OCI-LY7 (cell line): Measurements from ENCODE around the gene ELOF1. TPM values are rescaled to one million over a fixed set of nuclear protein-coding genes. Genes with fewer than 3 reads are reported as not detected.

Source experiments
- BruUV-seq: library from RNA; stranded (reverse); fragments of 400-500 nt; replicated peaks from 2 replicates; lab custom pipeline; 2021; lab: Mats Ljungman, UMichigan
- CTCF ChIA-PET: fragments of 300-600 bp; sonication (Branson Sonifier 250); formaldehyde crosslinking; loops from one replicate; lab custom pipeline; 2022; ENCODE audit warnings: antibody characterized with exemption; ENCODE audit not compliant: unreplicated experiment; lab: Charles Lee
- POLR2A ChIA-PET: fragments of 300-600 bp; sonication (Branson Sonifier 250); formaldehyde crosslinking; loops from one replicate; lab custom pipeline; 2022; ENCODE audit warnings: antibody characterized with exemption; lab: Charles Lee
- DNase-seq: peaks from one replicate; pipeline ENCODE4 v3.0.0-alpha.2; 2015; ENCODE audit warnings: low spot score
- H2AFZ ChIP-seq: fragments of 200-600 bp; sonication (generic), shearing (Covaris generic); 2 replicates; pipeline ENCODE4 v1.6.1; 2014; ENCODE audit warnings: mild to moderate bottlenecking, antibody characterized with exemption, low read length, moderate library complexity
- H3K27ac ChIP-seq: fragments of 200-600 bp; sonication (generic); 2 replicates; pipeline ENCODE4 v1.5.1; 2014; ENCODE audit warnings: mixed run types, low read depth, mild to moderate bottlenecking, moderate library complexity, low read length, inconsistent platforms; ENCODE audit not compliant: poor library complexity, severe bottlenecking
- H3K36me3 ChIP-seq: fragments of 200-600 bp; sonication (generic); 2 replicates; pipeline ENCODE4 v1.6.1; 2014; ENCODE audit warnings: mild to moderate bottlenecking, antibody characterized with exemption, low read length, moderate library complexity, mixed read lengths; ENCODE audit not compliant: insufficient read depth
- H3K4me1 ChIP-seq: fragments of 200-600 bp; sonication (generic); 2 replicates; pipeline ENCODE4 v1.5.1; 2014; ENCODE audit warnings: mild to moderate bottlenecking, low read length; ENCODE audit not compliant: insufficient read depth, poor library complexity, severe bottlenecking
- H3K4me2 ChIP-seq: fragments of 200-600 bp; sonication (generic); 2 replicates; pipeline ENCODE4 v1.6.1; 2014; ENCODE audit warnings: mild to moderate bottlenecking, low read length
- H3K4me3 ChIP-seq: fragments of 200-600 bp; sonication (generic); 2 replicates; pipeline ENCODE4 v1.5.1; 2014; ENCODE audit warnings: mild to moderate bottlenecking, low read depth, low read length; ENCODE audit not compliant: poor library complexity, severe bottlenecking
- H3K79me2 ChIP-seq: fragments of 200-600 bp; sonication (generic); 2 replicates; pipeline ENCODE4 v1.6.1; 2016; ENCODE audit warnings: low read depth, mild to moderate bottlenecking, low read length, moderate library complexity, mixed read lengths; ENCODE audit not compliant: insufficient read depth
- H3K9me2 ChIP-seq: fragments of 200-600 bp; sonication (generic); 2 replicates; pipeline ENCODE4 v1.6.1; 2016; ENCODE audit warnings: mild to moderate bottlenecking, low read length, mixed read lengths; ENCODE audit not compliant: insufficient read depth
- H3K9me3 ChIP-seq: fragments of 200-600 bp; sonication (generic); 2 replicates; pipeline ENCODE4 v1.6.1; 2014; ENCODE audit warnings: mild to moderate bottlenecking, mixed run types, low read length, mixed read lengths
- H4K20me1 ChIP-seq: fragments of 200-600 bp; sonication (generic); 2 replicates; pipeline ENCODE4 v1.6.1; 2014; ENCODE audit warnings: mild to moderate bottlenecking, antibody characterized with exemption, low read length, moderate library complexity, mixed read lengths; ENCODE audit not compliant: insufficient read depth
- CTCF ChIP-seq: fragments of 200-600 bp; sonication (generic); conservative IDR thresholded peaks from 2 replicates; pipeline ENCODE4 v1.5.1; 2014; ENCODE audit warnings: mild to moderate bottlenecking, antibody characterized with exemption, low read length, moderate library complexity, mixed read lengths
- EZH2phosphoT487 ChIP-seq: fragments of 200-600 bp; sonication (generic); IDR thresholded peaks from 2 replicates; pipeline ENCODE4 v1.6.1; 2018; ENCODE audit warnings: low read depth, borderline replicate concordance, mild to moderate bottlenecking, mixed run types, antibody characterized with exemption, low read length, moderate library complexity, mixed read lengths
- intact Hi-C: fragments of 100-400 bp; cut with micrococcal nuclease; formaldehyde crosslinking; loops from one replicate; pipeline ENCODE4 v1.10.0; 2022; ENCODE audit not compliant: unreplicated experiment
- total RNA-seq, 2 experiments: library from RNA; depleted of rRNA in 1 of 2; stranded (reverse); fragments of >200 nt in 1 of 2; shearing (Covaris generic) in 1 of 2; gene quantifications; 2 replicates each; pipeline ENCODE4 v1.2.3, GENCODE V29; 2014 to 2022

The ELOF1 gene
- total RNA-seq, 2 experiments from 2014 or later = 60.5 to 73.2 TPM

GRCh38 chr19:11534948-11535347, 24.1 kb downstream of the ELOF1 start:
- intact Hi-C loops = no loop called here

GRCh38 chr19:11534538-11534937, 24.5 kb downstream of the ELOF1 start:
- H4K20me1 ChIP-seq = no peaks in the 10 kb centered on the region
- H3K9me3 ChIP-seq = no peaks in the 10 kb centered on the region
- no peak overlapping the region for H2AFZ ChIP-seq
- no peak overlapping the region for H3K4me2 ChIP-seq
- no peaks in the 10 kb centered on the region for H3K9me2 ChIP-seq
- CTCF ChIA-PET = no interaction called here
- no peak for TF ChIP-seq CTCF
- no peak for TF ChIP-seq EZH2phosphoT487
- no peaks in the 10 kb centered on the region for H3K79me2 ChIP-seq
- H3K4me1 ChIP-seq = peaks cover 12% of the 10 kb centered on the region
- H3K27ac ChIP-seq = no peak overlapping the region
- intact Hi-C loops = no loop called here
- DNase-seq = no peak
- no peak overlapping the region for H3K4me3 ChIP-seq
- no peaks in the 10 kb centered on the region for H3K36me3 ChIP-seq
- POLR2A ChIA-PET = interaction anchor here (0.6 to 0.7 kb wide), 2 partner anchors 26 to 372 kb away, joined by 3 read pairs; no protein-coding TSS in a partner anchor
- BruUV-seq = no TSS peak

More at GRCh38 chr19:11534948-11535347, 24.1 kb downstream of the ELOF1 start:
- no peaks in the 10 kb centered on the region for H4K20me1 ChIP-seq
- no peaks in the 10 kb centered on the region for H3K36me3 ChIP-seq
- no peaks in the 10 kb centered on the region for H3K9me3 ChIP-seq
- no peak overlapping the region for H3K27ac ChIP-seq
- H3K4me1 ChIP-seq = peaks cover 12% of the 10 kb centered on the region
- TF ChIP-seq CTCF (no peak), EZH2phosphoT487 (no peak)
- H3K4me3 ChIP-seq = no peak overlapping the region
- DNase-seq = no peak
- no peaks in the 10 kb centered on the region for H3K9me2 ChIP-seq
- no peak overlapping the region for H3K4me2 ChIP-seq
- ChIA-PET POLR2A (no interaction called here), CTCF (no interaction called here)
- H2AFZ ChIP-seq = no peak overlapping the region
- no peaks in the 10 kb centered on the region for H3K79me2 ChIP-seq
- BruUV-seq = no TSS peak

- no peaks in the 10 kb centered on the region for H3K9me3 ChIP-seq
- no TSS peak for BruUV-seq
- H3K4me3 ChIP-seq = no peak overlapping the region
- ChIA-PET POLR2A (no interaction called here), CTCF (no interaction called here)
- peaks cover 12% of the 10 kb centered on the region for H3K4me1 ChIP-seq
- 0 out of 2 replicates have a peak, but pooled peaks cover 4% of the 10 kb centered on the region for H3K36me3 ChIP-seq
- no peak overlapping the region for H2AFZ ChIP-seq
- H3K9me2 ChIP-seq = no peaks in the 10 kb centered on the region
- no peak overlapping the region for H3K27ac ChIP-seq
- no peak overlapping the region for H3K4me2 ChIP-seq
- peaks cover 14% of the 10 kb centered on the region; the same call in 1 of the 2 replicates for H3K79me2 ChIP-seq
- peak; percentile 58 for TF ChIP-seq CTCF
- no peak for TF ChIP-seq EZH2phosphoT487
- peak; percentile 81 for DNase-seq
- intact Hi-C loops = no loop called here
- no peaks in the 10 kb centered on the region for H4K20me1 ChIP-seq
Measured at GRCh38 chr19:11530432-11530831, 28.6 kb downstream of the ELOF1 start.
